HG03378 (cell line): Measurements from ENCODE around the gene NRXN3.

Experiments
- ATAC-seq: cut with Tn5 transposase; IDR thresholded peaks from one replicate; pipeline ENCODE4 v1.9.1; 2021; ENCODE audit warnings: mild to moderate bottlenecking, moderate library complexity; ENCODE audit not compliant: unreplicated experiment

The NRXN3 gene

DNA sequence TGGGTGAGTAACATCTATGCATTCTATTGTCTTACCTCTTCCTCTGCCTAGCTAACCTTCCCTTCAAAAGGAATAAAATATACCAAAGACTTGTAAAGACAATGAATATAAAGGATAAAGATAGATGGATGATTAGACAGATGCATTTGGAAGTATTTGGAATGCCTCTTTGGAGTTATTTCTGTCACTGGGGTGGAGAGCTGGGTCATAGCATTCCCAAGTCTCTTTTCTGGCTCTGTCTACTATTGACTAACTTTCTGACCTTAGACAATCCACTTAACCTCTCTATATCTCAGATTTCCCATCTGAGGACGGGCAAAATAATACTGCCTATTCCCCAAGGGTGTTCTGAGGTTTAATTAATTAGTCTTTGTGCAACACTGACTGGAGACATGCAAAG, 1523.8 kb downstream of the NRXN3 start:
- no peak for ATAC-seq

DNA sequence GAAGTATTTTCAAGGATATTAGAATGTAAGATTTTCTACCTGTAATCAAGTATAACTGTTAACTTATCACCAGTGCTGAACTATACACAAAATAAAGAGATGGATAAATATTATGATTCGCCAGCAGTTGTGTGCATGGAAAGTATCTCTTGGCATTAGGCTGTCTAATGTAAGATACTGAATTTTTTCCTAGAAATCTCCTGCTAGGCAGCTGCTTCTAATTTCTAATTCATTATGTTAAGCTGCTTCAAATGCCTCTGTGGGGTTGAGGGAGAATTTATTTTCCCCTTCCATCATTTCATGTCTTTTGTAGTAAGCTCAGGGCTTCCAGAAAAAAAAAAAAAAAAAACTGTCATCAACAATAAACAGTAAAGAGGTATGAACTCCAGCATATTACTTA, 1525.1 kb downstream of the NRXN3 start:
- no peak for ATAC-seq

DNA sequence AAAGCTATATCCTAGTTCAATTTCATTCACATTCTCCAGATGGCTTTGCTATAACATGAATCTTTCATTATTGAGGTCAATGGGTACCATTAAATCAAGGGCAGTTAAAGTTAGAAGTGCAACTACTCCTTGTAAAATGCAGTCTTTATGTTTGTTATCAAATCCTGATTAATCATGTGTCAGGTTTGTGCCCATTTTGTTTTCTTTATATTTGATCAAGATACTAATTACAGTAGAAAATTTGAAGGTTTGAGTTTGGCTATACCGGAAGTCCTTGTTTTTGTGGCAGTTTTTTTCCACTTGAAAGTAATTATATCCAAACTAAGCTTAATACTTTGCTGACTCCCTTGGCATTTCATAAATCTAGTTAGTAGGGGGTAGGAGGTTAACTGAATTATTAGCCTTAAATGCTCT, 1528.1 kb downstream of the NRXN3 start:
- no peak for ATAC-seq

DNA sequence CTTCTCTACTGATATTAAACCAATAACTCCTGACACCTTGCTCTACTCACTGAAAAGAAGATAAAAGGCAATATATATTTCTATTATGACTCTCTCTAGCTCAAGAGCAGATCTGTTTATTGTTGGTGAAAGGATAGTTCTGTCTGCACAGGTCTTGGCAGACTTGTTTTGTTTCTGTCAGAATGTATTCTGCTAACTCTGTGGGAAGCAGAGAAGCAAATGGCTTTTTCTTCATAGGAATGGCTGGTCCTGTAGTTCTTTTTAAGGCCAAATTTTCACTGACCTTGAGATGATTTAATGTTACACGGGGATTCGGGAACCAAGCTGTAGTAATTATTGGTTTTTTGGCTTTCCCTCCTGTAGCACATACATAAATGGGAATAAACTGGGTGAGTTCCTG, 1529.0 kb downstream of the NRXN3 start:
- ATAC-seq, result no peak

DNA sequence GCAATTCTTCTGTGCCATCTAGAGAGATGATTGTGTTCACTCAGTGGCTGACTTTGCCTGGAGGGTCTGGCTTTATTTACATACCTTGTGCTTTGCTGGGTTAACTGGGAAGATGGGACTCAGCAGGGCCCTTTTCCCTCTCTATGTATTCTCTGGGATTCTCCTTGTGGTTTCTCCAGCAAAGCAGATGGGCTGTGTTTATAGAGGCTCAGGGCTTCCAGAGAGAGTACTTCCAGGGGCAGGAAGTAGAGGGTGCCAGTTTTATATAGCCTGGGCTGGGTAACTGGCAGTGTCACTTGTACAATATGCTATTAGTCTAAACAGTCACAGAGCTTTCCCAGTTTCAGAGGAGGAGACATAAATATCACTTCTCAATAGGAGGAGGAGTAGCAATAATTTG, 1531.2 kb downstream of the NRXN3 start:
- ATAC-seq, result no peak

DNA sequence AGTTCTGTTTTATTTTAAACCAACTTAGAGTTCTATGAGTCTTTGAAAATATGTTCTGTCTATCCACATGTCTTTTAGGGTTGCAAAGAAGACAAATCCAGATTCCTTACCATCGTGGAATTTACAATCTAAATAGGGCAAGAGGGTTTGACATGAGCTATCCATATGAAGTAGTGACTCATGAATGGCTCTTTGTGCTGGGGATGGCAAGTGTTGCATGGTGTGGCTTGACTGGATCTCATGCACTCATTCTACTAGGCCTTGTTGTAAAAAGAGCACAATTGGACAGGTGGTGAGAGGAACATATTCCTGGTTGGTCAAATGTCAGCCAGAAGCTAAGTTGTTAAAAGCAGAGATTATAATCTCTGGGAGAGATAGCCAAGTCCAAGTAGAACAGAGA, 1532.0 kb downstream of the NRXN3 start:
- ATAC-seq, result no peak

DNA sequence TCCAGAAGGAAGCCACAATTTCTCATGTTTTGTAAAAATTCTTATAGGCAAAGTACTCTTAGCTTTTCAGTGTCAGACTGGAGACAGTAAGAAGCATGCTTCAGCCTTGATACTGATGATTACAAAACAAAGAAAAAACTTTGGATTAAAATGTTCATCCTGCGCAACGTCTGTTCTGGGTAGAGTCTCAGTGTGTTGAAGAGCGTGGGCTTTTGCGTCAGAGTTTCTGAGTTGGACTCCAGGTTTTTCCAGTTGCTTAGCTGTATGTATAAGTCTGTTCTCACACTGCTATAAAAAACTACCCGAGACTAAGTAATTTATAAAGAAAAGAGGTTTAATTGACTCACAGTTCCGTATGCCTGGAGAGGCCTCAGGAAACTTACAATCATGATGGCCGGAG, 1533.0 kb downstream of the NRXN3 start:
- ATAC-seq, result no peak

DNA sequence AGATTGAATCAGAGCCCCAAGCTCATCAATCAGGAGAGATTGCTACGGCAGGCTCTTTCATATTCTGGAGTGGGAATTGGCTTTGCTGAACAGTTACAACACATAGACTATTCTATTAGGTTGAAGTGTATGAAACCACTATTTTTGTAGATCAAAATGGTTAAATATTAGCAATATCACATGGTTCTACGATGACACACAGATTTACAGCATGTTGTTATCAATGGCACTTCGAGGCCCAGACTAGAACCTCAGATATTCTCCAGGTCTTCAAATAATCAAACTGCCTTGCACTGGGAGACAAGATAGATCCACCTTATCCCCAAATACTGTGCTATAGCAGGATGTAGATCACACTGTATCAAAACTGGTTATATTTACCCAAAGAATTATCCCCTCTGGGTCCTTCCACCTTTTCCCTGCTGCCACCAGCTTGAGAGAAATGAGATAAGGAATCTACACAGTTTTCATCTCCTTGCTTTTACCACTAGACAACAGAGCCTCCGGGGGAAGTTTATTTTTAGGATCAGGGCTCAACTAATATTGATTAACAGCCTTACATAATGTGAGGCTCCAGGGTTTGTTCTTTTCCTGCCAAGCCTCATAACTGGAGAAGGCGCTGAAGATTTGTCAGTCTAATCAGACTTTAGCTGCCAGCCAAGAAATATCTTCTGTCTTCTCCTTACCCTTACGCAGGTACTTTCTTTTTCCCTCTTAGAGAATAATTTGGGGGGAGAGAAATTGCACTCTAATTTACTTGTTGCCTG, 1534.1 kb downstream of the NRXN3 start:
- no peak for ATAC-seq

DNA sequence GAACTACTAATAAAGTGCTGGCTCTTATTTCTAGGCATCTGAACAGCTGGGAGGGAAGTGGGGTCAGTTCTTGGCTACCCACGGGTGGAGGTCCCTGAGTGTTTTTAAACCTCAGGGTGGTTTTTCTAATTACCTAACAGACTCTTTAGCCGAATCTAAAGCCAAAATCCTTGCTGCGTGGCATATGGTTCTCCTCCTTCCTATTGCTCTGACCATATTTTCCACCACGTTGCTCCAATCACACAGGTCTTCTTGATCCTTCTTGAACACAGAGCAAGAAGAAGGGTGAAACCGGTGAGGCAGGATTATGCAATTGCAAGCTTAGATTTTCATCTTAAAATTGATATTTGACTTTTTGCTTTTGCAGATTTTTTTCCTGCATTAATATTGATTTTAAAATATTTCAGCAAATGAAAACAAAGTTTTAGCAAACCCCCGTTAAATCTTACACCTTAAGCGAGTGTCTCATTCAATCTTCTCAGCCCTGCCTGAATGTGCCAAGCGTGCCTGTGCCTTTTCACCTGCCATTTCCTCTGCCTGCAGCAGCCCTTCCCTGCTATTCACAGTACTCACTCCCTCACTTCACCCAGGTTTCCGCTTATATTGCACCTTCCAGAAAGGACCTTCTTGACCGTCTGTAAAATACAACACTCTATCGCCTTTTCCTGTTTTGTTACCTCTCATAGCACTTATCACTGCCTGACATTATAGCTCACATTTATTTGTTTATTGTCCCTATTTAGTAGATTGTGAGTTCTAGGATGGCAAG, 1535.1 kb downstream of the NRXN3 start:
- ATAC-seq, result no peak

DNA sequence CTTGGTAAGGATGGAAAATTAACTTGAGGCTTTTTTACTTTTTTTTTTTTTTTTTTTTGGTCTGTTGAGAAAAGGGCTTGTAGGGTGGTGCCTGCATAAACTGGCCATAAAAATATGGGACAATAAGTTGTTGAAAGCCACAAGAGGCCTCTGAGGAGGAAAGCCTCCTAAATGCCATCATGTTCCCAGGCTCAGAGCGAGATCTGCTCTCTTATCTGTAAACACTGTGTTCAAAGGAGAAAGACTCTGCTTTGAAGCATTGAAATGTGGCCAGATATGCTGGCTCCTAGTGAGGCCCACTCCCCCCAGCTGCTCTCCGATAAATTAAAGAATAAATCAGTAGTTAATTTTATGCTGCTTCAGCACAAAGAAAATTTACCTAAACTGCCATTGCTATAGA, 1536.2 kb downstream of the NRXN3 start:
- ATAC-seq, result no peak

DNA sequence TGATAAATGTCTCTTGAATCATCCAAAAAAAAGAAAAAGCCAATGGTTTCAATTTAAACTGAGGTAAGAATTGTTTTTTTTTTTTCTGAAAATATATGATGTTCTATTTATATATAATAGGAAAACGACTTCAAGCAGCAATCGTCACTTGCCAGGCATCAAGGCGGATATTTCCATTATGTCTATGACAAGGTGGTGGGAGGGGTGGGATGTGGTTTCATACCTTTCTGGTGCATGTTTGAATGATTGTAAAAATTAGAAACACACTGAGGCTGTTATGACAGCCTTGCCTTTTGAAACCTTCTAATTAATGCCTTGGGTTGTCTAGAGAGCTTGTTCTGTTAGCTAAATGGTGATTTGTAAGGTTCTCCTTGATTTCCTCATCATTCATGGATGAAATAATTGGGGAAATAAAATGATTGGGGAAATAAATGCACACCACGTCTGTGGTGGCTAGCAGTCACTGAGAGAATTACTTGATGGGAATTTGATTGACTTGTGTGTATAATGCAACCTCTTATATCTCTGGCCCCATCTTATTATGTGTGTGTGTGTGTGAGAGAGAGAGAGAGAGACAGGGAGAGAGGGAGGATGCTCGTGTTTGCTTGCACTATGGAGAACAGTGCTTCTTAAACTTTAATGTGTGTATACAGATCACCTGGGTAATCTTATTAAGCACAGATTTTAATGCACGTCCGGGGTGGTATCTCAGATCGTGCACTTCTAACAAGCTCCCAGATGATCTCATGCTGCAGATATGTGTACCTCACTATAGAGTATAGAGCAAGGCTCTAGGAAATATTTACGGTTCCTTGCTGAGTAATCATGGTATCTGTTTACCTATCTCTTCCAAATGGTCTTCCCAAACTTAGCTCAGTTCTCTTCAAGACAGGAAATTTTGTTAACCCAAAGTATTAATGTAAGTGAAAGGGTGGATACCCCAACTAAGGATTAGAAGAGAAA, 1538.5 kb downstream of the NRXN3 start:
- ATAC-seq, result no peak

DNA sequence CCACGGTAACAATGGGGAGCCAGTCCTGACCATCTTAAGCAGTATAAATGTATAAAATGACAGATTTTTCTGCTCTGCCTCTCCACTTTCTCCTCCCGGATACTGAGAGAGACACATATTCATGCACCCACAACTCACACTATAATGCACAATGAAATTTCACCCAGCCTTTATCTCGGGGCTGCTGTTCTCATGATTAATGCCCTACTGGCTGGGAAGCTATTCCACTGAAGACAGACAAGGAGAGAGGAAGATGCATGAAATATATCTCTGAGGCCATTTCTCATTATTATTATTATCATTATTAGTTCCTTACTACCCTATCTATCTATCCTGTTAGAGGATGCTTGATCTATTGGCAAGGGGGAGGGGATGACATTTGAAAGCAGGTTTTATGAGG, 1539.4 kb downstream of the NRXN3 start:
- ATAC-seq, result no peak

DNA sequence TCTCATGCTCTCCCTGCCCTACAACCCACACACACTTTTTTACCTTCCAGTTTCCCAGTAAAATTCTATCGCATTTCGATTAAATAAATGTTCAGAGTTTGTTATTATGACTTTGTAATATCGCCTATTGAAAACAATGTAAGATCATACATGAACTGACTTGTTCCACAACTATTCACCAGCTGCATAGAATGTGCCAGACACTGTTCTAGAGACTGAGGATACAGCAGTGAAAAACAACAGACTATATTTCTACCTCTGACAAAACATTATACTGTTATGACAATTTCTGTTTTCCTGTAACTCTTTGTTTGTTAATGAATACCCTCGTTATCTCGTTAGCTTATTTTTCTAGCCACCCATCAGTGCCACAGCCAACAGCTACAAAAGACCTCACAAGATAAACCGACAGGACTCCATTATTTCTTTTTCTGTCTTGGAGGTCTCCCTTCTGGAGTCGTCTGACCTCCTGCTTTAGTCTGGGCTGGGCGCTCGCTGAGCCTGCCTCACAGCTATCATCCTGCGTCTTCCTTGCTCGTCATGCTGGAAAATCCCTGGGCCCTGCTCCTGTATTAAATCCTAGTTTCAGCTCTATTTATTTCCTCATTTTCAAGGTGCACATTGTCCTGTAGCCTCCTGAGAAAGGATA, 1542.3 kb downstream of the NRXN3 start:
- ATAC-seq, result no peak

DNA sequence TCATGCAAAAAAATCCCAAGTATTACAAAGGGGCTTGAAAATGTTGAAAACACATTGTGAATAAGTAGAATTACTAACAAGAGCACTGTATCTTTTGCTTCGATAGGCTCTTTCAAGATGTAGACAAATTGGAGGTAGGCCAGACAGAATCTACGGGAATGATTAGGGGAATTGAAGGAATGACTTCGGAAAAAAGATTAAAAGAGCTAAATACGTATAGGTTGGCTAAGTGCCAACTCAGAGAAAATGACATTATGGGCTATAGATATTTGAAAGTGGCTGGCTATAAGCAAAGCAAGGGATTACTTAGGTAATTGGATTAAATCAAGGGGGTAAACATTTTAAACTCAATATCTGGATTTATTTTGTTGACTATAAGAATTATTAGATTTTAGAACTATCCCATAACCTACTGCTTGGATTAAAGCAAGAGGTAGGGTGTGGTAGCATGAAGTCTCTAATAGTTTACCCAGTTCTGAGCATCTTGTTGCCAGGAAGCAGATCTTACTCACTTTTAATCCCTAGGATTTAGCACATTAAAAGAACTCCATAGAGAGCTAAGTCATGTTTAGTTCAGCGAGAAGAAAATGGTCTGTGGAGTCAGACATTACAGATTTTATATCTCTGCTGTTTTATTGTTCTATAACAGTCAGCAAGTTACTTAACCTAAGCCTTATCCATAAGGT, 1551.4 kb downstream of the NRXN3 start:
- no peak for ATAC-seq

DNA sequence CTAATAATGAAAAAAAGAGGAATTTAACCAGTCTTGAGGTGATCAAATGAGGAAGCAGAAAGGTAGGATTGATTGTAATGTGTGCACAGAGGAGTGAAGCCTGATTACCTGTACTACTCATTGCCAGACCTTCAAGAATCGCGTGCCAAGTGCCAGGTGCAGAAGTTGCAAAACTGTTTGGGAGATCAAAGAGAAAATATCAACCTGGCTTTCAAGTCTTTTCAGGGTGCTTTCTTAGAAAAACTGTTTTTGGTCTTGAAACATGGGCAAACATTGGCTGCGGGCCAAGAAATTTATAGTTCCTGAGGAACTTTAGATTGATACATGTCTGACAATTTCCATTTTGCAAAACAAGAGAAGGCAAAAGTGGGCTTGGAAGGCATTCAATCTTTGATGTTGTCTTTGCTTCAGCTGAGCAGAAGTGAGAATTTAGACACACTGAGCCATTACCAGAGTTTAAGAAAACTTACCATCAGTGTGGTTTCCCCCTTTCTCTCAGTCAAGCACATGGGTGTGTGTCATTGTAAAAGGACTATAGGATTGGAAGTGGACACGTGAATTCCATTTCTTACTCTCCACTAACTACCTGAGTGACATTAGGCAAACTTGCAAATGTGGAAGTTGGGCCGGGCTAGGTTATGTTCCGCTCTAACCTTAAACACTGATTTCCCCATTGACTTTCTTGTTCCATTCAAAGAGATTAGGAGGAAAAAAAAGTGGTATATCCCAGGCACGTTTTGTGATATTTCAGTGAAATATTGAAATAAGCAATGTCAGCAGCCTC, 1555.0 kb downstream of the NRXN3 start:
- ATAC-seq, result no peak

DNA sequence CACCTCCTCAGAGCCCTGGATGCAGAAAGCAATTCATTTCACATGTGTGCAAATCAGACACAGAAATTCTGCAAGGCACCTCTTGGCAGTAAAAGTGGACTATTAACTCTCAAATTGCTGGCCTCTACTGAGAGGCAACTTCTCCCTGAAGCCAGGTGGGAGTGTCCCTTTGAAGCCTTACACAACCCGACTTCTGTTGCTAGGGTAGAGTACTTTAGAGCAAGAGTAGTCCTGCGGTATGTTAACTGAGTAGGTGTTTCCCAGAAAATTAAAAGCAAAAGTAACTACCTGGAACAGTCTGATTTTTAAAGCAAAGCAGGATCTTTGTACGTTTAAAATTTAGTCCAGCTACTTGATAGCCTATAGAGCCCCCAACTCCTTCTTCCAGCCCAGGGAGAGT, 1557.7 kb downstream of the NRXN3 start:
- no peak for ATAC-seq

DNA sequence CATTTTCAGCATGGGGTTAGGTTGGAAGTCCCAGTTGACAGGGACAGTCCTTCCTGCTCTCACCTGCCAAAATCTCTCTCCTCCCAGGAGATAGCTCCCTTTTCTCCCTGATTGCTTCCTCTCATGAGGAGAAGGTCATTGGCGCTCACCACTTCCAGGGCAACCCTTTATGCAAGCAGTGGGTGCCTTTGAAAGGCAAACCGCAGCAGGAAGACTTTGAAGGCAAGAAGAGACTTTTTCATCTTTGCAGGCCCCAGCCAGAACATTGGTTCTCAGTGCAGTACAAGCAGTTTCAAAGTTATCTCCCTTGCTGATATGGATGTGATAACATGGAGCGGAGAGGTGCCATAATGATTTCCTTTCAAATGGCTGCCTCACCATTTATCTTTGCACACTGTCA, 1558.2 kb downstream of the NRXN3 start:
- no peak for ATAC-seq

DNA sequence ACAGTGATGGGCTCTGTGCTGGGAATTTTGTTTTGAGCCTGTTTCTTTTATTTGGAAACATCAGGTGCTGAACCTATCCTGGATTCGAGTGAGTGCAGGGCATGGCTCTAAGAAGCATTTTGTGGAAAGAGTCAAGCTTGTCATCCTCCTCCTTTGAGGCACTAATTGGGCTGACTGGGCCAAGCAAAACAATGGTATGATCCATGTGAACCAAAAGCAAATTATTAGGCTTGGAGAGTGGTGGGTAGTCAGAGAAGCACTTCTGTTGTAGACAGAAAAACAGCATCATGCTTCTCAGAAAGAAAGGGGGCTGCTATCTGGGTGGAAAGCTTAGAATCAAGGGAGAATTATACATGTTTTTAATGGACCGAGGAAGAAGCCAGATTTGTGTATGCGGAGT, 1559.6 kb downstream of the NRXN3 start:
- no peak for ATAC-seq

DNA sequence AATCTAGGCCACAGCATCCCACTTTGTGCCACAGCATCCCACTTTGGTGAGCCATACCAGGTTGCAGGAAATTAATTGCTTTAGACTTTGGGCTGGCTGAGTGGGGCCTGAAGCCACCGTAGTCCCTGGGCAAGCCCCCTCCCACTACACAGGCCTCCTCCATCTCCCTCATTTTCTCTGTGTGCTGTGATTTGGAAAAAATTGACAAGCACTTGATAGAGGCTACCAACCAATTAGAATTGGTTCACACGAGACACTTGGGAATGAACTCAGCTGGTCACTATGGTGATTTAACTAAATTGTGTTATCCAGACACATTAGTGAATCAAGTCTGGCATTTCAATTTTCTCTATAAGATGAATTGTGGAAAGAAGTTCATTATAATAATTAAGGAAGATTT, 1560.0 kb downstream of the NRXN3 start:
- no peak for ATAC-seq

DNA sequence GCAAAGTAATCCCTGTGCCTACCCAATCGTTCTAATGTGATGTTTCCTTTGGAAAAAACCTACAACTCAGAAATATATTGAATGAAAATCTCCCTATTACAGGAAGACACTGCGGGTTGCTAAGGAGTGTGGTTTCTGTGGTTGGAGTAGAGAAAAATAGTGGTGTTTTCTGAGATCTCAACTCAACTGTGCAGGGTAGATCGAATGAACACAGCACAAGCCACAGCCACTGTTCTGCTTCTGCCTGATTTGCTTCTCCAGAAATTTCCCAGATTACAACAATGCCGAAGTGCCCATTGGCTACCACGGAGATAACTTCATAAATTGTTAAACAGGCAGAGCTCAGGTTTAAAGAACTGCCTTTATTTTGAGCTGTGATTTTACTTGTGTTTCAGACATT, 1560.8 kb downstream of the NRXN3 start:
- ATAC-seq, result no peak
